Fibroblast of lung (primary cell): Measurements from ENCODE around the gene SFTPB. TPM values are rescaled to one million over a fixed set of nuclear protein-coding genes. Genes with fewer than 3 reads are reported as not detected.

Experiments used
- DNase-seq, 2 donors: peaks; one replicate each; pipeline versions ENCODE4 v3.0.0 to v3.0.0-alpha.2; 2010; ENCODE audit warnings: low read depth in 2 of 2
- H2AFZ ChIP-seq: 2 replicates; pipeline ENCODE4 v1.5.1; 2012; ENCODE audit warnings: low read length, control low read depth, inconsistent platforms
- H3K27ac ChIP-seq: 2 replicates; pipeline ENCODE4 v1.5.1; 2011; ENCODE audit warnings: low read length, control low read depth; ENCODE audit not compliant: insufficient read depth
- H3K27me3 ChIP-seq: 2 replicates; pipeline ENCODE4 v1.5.1; 2011; ENCODE audit warnings: mild to moderate bottlenecking, low read length; ENCODE audit not compliant: control insufficient read depth, insufficient read depth
- H3K36me3 ChIP-seq: 2 replicates; pipeline ENCODE4 v1.5.1; 2011; ENCODE audit warnings: low read length; ENCODE audit not compliant: control insufficient read depth, insufficient read depth
- H3K4me1 ChIP-seq: 2 replicates; pipeline ENCODE4 v1.5.1; 2011; ENCODE audit warnings: low read length; ENCODE audit not compliant: control insufficient read depth, insufficient read depth; ENCODE audit errors: extremely low read depth
- H3K4me2 ChIP-seq: 2 replicates; pipeline ENCODE4 v1.5.1; 2011; ENCODE audit warnings: low read length, control low read depth; ENCODE audit not compliant: insufficient read depth; ENCODE audit errors: extremely low read depth
- H3K4me3 ChIP-seq, 4 experiments: fragments of 200-600 bp in 1 of 4; sonication (generic) in 1 of 4; replicated peaks in 1 of 4; 2 replicates each; pipeline ENCODE4 v1.5.1; 2011 to 2016; ENCODE audit warnings: low read length in 4 of 4, low read depth in 3 of 4, mild to moderate bottlenecking in 3 of 4, control low read depth in 2 of 4, inconsistent platforms in 1 of 4, mixed read lengths in 1 of 4; ENCODE audit not compliant: insufficient read depth in 1 of 4; ENCODE audit errors: control extremely low read depth in 1 of 4
- H3K79me2 ChIP-seq: 2 replicates; pipeline ENCODE4 v1.5.1; 2012; ENCODE audit warnings: mild to moderate bottlenecking, low read length, inconsistent platforms; ENCODE audit not compliant: control insufficient read depth, insufficient read depth
- H3K9ac ChIP-seq: 2 replicates; pipeline ENCODE4 v1.5.1; 2011; ENCODE audit warnings: mild to moderate bottlenecking, low read length, control low read depth; ENCODE audit not compliant: insufficient read depth
- H3K9me3 ChIP-seq: 2 replicates; pipeline ENCODE4 v1.5.1; 2012; ENCODE audit warnings: low read depth, low read length; ENCODE audit not compliant: control insufficient read depth, insufficient read depth
- H4K20me1 ChIP-seq: 2 replicates; pipeline ENCODE4 v1.5.1; 2011; ENCODE audit warnings: low read length; ENCODE audit not compliant: control insufficient read depth, insufficient read depth; ENCODE audit errors: extremely low read depth
- EZH2 ChIP-seq: IDR thresholded peaks from 2 replicates; pipeline ENCODE4 v1.5.1; 2012; ENCODE audit warnings: low read length, control low read depth, mild to moderate bottlenecking; ENCODE audit errors: missing control alignments
- polyA plus RNA-seq, 2 donors: library from polyadenylated mRNA; depleted of rRNA in 1 of 2; stranded (reverse) in 1 of 2; unstranded in 1 of 2; fragments of >200 nt; gene quantifications; 2 replicates each; pipeline ENCODE4 v1.2.1, GENCODE V29; 2011 to 2012; ENCODE audit warnings: missing spikeins in 1 of 2
- total RNA-seq: library from RNA; depleted of rRNA; stranded (reverse); fragments of >200 nt; gene quantifications from 2 replicates; pipeline ENCODE4 v1.2.1, GENCODE V29; 2014
- TF ChIP-seq, protein P1 (sequence below), 2 donors: IDR thresholded peaks in 1 of 2; conservative IDR thresholded peaks in 1 of 2; 1 replicate in 1 of 2; 2 replicates in 1 of 2; pipeline ENCODE4 v1.5.1; 2011 to 2012; ENCODE audit warnings: low read length in 2 of 2, control low read depth in 1 of 2, inconsistent platforms in 1 of 2, low read depth in 1 of 2, mild to moderate bottlenecking in 1 of 2

SFTPB gene
- total and polyA plus RNA-seq, 2 donors (not counting 1 experiment from before 2014, with no cell fraction given), result not detected

DNA sequence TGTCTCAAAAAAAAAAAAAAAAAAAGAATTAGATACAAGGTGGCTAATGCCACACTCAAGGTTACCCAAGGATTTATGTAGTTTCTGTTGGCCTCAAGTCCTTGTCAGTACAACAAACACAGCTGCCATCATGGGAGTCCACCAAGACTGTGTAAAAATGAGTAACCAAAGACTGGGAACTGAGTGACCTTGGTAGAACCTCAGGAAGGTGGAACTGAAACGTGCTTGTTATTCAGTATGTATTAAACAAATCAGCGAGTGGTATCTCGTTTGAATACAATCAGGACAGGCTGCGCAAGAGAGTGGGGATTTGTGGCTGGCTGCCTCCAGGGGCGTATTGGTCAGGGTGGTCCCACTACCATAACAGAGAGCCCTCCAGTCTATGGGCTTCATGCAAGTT is 1.6 kb upstream of the SFTPB start:
- H3K9ac ChIP-seq, result no peak overlapping the region
- DNase-seq, result no peak
- H3K4me2 ChIP-seq, result no peak overlapping the region
- H3K79me2 ChIP-seq, result no peaks in the 10 kb centered on the region
- no peaks in the 10 kb centered on the region for H4K20me1 ChIP-seq
- no peaks in the 10 kb centered on the region for H3K27me3 ChIP-seq
- H3K36me3 ChIP-seq, result no peaks in the 10 kb centered on the region
- H2AFZ ChIP-seq, result no peak overlapping the region
- TF ChIP-seq, protein P1, sequence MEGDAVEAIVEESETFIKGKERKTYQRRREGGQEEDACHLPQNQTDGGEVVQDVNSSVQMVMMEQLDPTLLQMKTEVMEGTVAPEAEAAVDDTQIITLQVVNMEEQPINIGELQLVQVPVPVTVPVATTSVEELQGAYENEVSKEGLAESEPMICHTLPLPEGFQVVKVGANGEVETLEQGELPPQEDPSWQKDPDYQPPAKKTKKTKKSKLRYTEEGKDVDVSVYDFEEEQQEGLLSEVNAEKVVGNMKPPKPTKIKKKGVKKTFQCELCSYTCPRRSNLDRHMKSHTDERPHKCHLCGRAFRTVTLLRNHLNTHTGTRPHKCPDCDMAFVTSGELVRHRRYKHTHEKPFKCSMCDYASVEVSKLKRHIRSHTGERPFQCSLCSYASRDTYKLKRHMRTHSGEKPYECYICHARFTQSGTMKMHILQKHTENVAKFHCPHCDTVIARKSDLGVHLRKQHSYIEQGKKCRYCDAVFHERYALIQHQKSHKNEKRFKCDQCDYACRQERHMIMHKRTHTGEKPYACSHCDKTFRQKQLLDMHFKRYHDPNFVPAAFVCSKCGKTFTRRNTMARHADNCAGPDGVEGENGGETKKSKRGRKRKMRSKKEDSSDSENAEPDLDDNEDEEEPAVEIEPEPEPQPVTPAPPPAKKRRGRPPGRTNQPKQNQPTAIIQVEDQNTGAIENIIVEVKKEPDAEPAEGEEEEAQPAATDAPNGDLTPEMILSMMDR (conservative IDR thresholded peaks at IDR 0.05 in 1 of 2, IDR thresholded peaks at IDR 0.05 in 1 of 2; ENCODE audit: low read depth in 1 of 2, low read length in 2 of 2), result no peak
- TF ChIP-seq EZH2, result no peak
- H3K4me1 ChIP-seq, result no peaks in the 10 kb centered on the region
- no peaks in the 10 kb centered on the region for H3K9me3 ChIP-seq
- no peak overlapping the region for H3K4me3 ChIP-seq
- H3K27ac ChIP-seq, result no peak overlapping the region

DNA sequence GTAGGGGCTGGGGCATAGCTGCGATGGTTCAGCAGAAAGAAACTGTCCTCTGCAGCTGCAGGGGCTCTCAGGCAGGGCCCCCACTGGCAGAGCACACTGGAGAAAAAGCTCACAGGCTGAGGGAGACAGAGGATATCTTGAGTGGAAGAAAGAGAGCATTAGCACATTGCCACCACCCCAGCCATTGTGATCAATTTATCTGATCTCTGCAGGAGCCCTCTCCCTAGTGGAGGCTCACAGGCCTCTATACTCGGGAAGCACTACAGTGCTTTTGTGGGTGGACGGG is 801 bp upstream of the SFTPB start:
- DNase-seq, result no peak

GRCh38 chr2:85667561-85668008 is 414 bp downstream of the SFTPB start:
- Histone ChIP-seq H3K4me1 (peaks cover 4% of the 10 kb centered on the region), H3K27me3 (no peaks in the 10 kb centered on the region), H3K79me2 (no peaks in the 10 kb centered on the region), H3K27ac (no peak overlapping the region), H3K36me3 (no peaks in the 10 kb centered on the region), H2AFZ (no peak overlapping the region), H3K9ac (no peak overlapping the region), H3K9me3 (no peaks in the 10 kb centered on the region), H3K4me3 (no peak overlapping the region), H4K20me1 (no peaks in the 10 kb centered on the region), H3K4me2 (no peak overlapping the region)
- DNase-seq, result no peak
- TF ChIP-seq EZH2, result no peak
- TF ChIP-seq, protein P1 (conservative IDR thresholded peaks at IDR 0.05 in 1 of 2, IDR thresholded peaks at IDR 0.05 in 1 of 2; ENCODE audit: low read depth in 1 of 2, low read length in 2 of 2), result no peak

More for the DNA sequence above, 801 bp upstream of the SFTPB start:
- Histone ChIP-seq H2AFZ (no peak overlapping the region), H3K27me3 (no peaks in the 10 kb centered on the region), H3K4me1 (no peaks in the 10 kb centered on the region), H3K36me3 (no peaks in the 10 kb centered on the region), H4K20me1 (no peaks in the 10 kb centered on the region), H3K9me3 (no peaks in the 10 kb centered on the region), H3K4me2 (no peak overlapping the region), H3K79me2 (no peaks in the 10 kb centered on the region), H3K4me3 (no peak overlapping the region), H3K9ac (no peak overlapping the region), H3K27ac (no peak overlapping the region)
- no peak for TF ChIP-seq EZH2
- TF ChIP-seq, protein P1 (conservative IDR thresholded peaks at IDR 0.05 in 1 of 2, IDR thresholded peaks at IDR 0.05 in 1 of 2; ENCODE audit: low read depth in 1 of 2, low read length in 2 of 2), result no peak
